Upper lobe of right lung (tissue), 1 donor: ENCODE measurements around the gene CCDC30. TPM values are rescaled to one million over a fixed set of nuclear protein-coding genes. Genes with fewer than 3 reads are reported as not detected.
"Not testable (repeated sequence)": the region's sequence is repeated elsewhere in the genome, so short reads cannot be mapped to it uniquely, and the experiment has no call there.

Experiments
- ATAC-seq: fragments of 200-7000 bp; cut with Tn5 transposase; one replicate; pipeline ENCODE4 v1.9.1; 2020; ENCODE audit warnings: mild to moderate bottlenecking, moderate library complexity
- DNase-seq: peaks from one replicate; pipeline ENCODE4 v3.0.0-alpha.2; 2020
- H3K27ac ChIP-seq: fragments of 200-600 bp; one replicate; pipeline ENCODE4 v1.8.0; 2022
- H3K27me3 ChIP-seq: fragments of 200-600 bp; one replicate; pipeline ENCODE4 v1.8.0; 2022; ENCODE audit warnings: mild to moderate bottlenecking
- H3K36me3 ChIP-seq: fragments of 200-600 bp; one replicate; pipeline ENCODE4 v1.8.0; 2022
- H3K4me1 ChIP-seq: fragments of 200-600 bp; one replicate; pipeline ENCODE4 v1.8.0; 2022
- H3K4me3 ChIP-seq: fragments of 200-600 bp; one replicate; pipeline ENCODE4 v1.8.0; 2022; ENCODE audit warnings: mild to moderate bottlenecking
- H3K9me3 ChIP-seq: fragments of 200-600 bp; one replicate; pipeline ENCODE4 v1.8.0; 2022
- CTCF ChIP-seq: fragments of 200-600 bp; IDR thresholded peaks from one replicate; pipeline ENCODE4 v1.8.0; 2022; ENCODE audit warnings: antibody characterized with exemption
- intact Hi-C: fragments of 100-400 bp; cut with DNase I; formaldehyde crosslinking; loops from one replicate; pipeline ENCODE4 v1.11.0; 2022
- total RNA-seq: library from RNA; stranded (reverse); fragmentation: NEBNext Ultra II Directional; extraction: Animal tissue kit (Norgen Biotek cat#: 25700); gene quantifications from one replicate; pipeline ENCODE4 v1.2.1, GENCODE V29; 2021
- donor health status: DM: no; HTN: yes; CAD: no; lungs with severe emphysema.

Gene CCDC30
- total RNA-seq, 1 donor from 2014 or later, result 5.0 TPM

DNA sequence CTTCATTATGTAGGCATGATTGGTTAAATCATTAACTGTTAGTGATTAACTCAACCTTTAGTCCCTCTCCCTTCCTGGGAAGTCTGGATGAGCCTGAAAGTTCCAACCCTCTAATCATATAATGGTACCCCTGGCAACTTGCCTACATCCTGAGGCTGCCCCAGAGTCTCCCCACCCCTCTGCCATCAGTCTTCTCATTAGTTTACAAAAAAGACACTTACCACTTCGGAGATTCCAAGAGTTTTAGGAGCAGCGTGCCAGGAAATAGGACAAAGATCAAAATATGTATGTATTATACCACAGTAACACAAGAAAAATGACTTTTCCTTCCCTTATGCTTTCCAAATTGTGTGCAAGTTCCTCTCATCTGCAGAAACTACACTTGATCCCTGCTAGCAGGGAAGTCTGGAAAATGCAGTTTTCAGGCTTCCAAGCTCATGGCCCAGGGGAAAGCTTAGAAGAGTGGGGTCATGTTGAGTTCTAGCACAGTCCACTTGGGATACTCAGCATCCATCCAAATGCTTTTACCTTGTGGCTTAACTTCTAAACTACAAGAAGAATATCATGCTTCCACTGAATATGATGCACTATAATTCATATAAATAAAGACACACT is 130.5 kb downstream of the CCDC30 start:
- no peak for TF ChIP-seq CTCF
- no peaks in the 10 kb centered on the region for H3K27me3 ChIP-seq
- H3K27ac ChIP-seq, result no peak overlapping the region
- H3K4me1 ChIP-seq, result no peaks in the 10 kb centered on the region
- DNase-seq (no peak), ATAC-seq (no peak)
- intact Hi-C loops, result loop anchor here (10.0 kb wide), 1 partner anchor 151 kb away; the partner anchor contains the start of gene CLDN19
- H3K4me3 ChIP-seq, result no peak overlapping the region
- peaks cover 9% of the 10 kb centered on the region for H3K36me3 ChIP-seq
- H3K9me3 ChIP-seq, result no peaks in the 10 kb centered on the region

DNA sequence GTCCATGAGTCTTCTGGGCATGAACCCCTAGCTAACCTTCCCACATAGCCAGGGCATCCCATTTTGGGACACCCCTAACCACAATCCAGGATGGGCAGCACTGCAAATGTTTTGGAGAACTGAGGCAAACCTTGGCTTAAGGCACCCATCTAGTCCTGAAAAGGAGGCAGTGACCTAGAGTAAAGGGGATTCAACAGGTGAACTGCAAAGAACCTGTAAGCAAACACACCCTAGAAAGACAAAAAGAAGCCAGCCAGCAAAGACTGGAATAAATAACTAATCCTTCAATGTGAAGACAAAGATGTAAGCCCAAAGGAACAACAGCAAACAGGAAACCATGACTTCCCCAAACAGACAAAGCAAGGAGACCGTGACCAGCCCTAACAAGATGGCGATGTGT is 138.4 kb downstream of the CCDC30 start:
- intact Hi-C loops, result no loop called here
- Histone ChIP-seq H3K4me3 (no peak overlapping the region), H3K27ac (no peak overlapping the region), H3K27me3 (no peaks in the 10 kb centered on the region), H3K36me3 (no peaks in the 10 kb centered on the region), H3K9me3 (no peaks in the 10 kb centered on the region), H3K4me1 (no peaks in the 10 kb centered on the region)
- ATAC-seq, result no peak
- DNase-seq, result no peak
- TF ChIP-seq CTCF, result no peak

DNA sequence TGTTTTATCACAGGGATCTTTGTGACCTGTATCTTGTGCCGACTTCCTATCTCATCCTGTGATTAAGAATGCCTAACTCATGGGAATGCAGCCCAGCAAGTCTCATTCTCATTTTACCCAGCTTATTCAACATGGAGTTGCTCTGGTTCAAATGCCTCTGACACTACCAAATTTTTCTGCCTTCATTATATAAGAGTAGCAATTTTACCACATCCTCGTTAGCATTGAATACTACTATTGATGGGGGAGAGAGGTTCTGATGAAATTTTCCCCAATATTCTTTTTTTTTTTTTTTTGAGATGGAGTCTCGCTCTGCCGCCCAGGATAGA is 150.7 kb downstream of the CCDC30 start:
- no peaks in the 10 kb centered on the region for H3K4me1 ChIP-seq
- intact Hi-C loops, result no loop called here
- TF ChIP-seq CTCF, result no peak
- H3K4me3 ChIP-seq, result no peak overlapping the region
- H3K9me3 ChIP-seq, result no peaks in the 10 kb centered on the region
- ATAC-seq (no peak), DNase-seq (no peak)
- no peak overlapping the region for H3K27ac ChIP-seq
- no peaks in the 10 kb centered on the region for H3K27me3 ChIP-seq
- no peaks in the 10 kb centered on the region for H3K36me3 ChIP-seq

DNA sequence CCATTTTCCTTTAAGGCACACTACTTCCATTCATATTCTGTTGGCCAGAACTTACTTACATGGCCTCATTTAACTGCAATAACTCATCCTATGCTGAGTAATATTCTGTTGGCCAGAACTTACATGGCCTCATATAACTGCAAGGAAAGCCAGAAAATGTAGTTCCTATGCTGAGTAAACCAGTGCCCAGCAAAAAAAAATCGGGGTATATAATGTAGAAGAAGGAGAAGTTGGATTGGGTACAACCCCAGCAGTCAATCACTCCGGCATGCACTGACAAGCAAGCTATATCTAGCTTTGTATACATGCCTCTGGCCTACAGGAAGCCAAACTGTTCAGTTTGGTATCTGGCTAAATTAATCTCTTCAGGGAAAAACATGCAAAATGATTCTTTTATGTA is 155.8 kb downstream of the CCDC30 start:
- no peak overlapping the region for H3K27ac ChIP-seq
- DNase-seq (no peak), ATAC-seq (no peak)
- H3K9me3 ChIP-seq, result no peaks in the 10 kb centered on the region
- intact Hi-C loops, result no loop called here
- no peaks in the 10 kb centered on the region for H3K27me3 ChIP-seq
- no peaks in the 10 kb centered on the region for H3K4me1 ChIP-seq
- no peaks in the 10 kb centered on the region for H3K36me3 ChIP-seq
- TF ChIP-seq CTCF, result no peak
- no peak overlapping the region for H3K4me3 ChIP-seq

- Histone ChIP-seq H3K9me3 (no peaks in the 10 kb centered on the region), H3K4me1 (no peaks in the 10 kb centered on the region), H3K27ac (no peak overlapping the region), H3K36me3 (no peaks in the 10 kb centered on the region), H3K27me3 (no peaks in the 10 kb centered on the region), H3K4me3 (no peak overlapping the region)
- ATAC-seq (no peak), DNase-seq (no peak)
- intact Hi-C loops, result no loop called here
- no peak for TF ChIP-seq CTCF
Observed at GRCh38 chr1:42620307-42620706, 157.2 kb downstream of the CCDC30 start.

DNA sequence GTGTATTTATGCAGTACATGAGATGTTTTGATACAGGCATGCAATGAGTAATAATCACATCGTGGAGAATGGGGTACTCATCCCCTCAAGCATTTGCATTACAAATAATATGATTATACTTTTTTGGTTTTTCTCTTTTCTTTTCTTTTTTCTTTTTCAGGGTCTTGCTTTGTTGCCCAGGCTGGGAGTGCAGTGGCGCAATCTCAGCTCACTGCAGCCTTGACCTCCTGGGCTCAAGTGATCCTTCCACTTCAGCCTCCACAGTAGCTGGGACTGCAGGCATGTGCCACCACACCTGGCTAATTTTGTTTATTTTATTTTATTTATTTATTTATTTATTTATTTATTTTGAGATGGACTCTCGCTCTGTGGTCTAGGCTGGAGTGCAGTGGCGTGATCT is 158.1 kb downstream of the CCDC30 start:
- H3K4me1 ChIP-seq, H3K27ac ChIP-seq, H3K4me3 ChIP-seq, H3K36me3 ChIP-seq, H3K9me3 ChIP-seq, ATAC-seq, DNase-seq, intact Hi-C loops, H3K27me3 ChIP-seq: not testable (repeated sequence)

- H3K27me3 ChIP-seq, ATAC-seq, H3K27ac ChIP-seq, H3K4me1 ChIP-seq, DNase-seq, intact Hi-C loops, H3K9me3 ChIP-seq, H3K36me3 ChIP-seq, H3K4me3 ChIP-seq: not testable (repeated sequence)
Observed at GRCh38 chr1:42627205-42627604, 164.1 kb downstream of the CCDC30 start.
